Measurements from ENCODE around the gene GOSR2.

Gene GOSR2

GRCh38 chr17:46977750-46978488, 55.0 kb downstream of the GOSR2 start:
- DNase-seq (ENCODE audit: extremely low read depth, low read depth), result no peak

GRCh38 chr17:46978489-46979146, 55.7 kb downstream of the GOSR2 start:
- no peak for DNase-seq (ENCODE audit: extremely low read depth, low read depth)
- no peak for TF ChIP-seq CTCF (IDR thresholded peaks at IDR 0.05; ENCODE audit: low read depth, low read length)

More at GRCh38 chr17:46977750-46978488, 55.0 kb downstream of the GOSR2 start:
- TF ChIP-seq CTCF (IDR thresholded peaks at IDR 0.05; ENCODE audit: low read depth, low read length), result no peak

- no peak for DNase-seq (ENCODE audit: extremely low read depth, low read depth)
- no peak for TF ChIP-seq CTCF (IDR thresholded peaks at IDR 0.05; ENCODE audit: low read depth, low read length)
These were observed 56.3 kb downstream of the GOSR2 start, which contains the start of gene RPRML for GRCh38 chr17:46979147-46979863. TSS of gene RPRML (minus strand) at chr17:46979253. CDS start at chr17:46979007, 246 bp downstream.

GRCh38 chr17:46982577-46982976, 59.6 kb downstream of the GOSR2 start:
- no peak for DNase-seq (ENCODE audit: extremely low read depth, low read depth)
- no peak for TF ChIP-seq CTCF (IDR thresholded peaks at IDR 0.05; ENCODE audit: low read depth, low read length)

GRCh38 chr17:46983782-46984181, 60.8 kb downstream of the GOSR2 start:
- TF ChIP-seq CTCF (IDR thresholded peaks at IDR 0.05; ENCODE audit: low read depth, low read length), result no peak
- no peak for DNase-seq (ENCODE audit: extremely low read depth, low read depth)

GRCh38 chr17:46984341-46984740, 61.4 kb downstream of the GOSR2 start:
- no peak for TF ChIP-seq CTCF (IDR thresholded peaks at IDR 0.05; ENCODE audit: low read depth, low read length)
- no peak for DNase-seq (ENCODE audit: extremely low read depth, low read depth)

- no peak for DNase-seq (ENCODE audit: extremely low read depth, low read depth)
- TF ChIP-seq CTCF (IDR thresholded peaks at IDR 0.05; ENCODE audit: low read depth, low read length), result no peak
These were observed 61.9 kb downstream of the GOSR2 start for GRCh38 chr17:46984892-46985291.
